GM18870 (cell line): ENCODE data around the gene SNRPD3.
"Not testable (repeated sequence)": the region's sequence is repeated elsewhere in the genome, so short reads cannot be mapped to it uniquely, and the experiment has no call there.

ENCODE experiments used
- ATAC-seq: cut with Tn5 transposase; IDR thresholded peaks from one replicate; pipeline ENCODE4 v1.9.1; 2021; ENCODE audit warnings: moderate library complexity; ENCODE audit not compliant: unreplicated experiment

Gene SNRPD3

GRCh38 chr22:24590596-24591173 is 34.9 kb downstream of the SNRPD3 start:
- no peak for ATAC-seq

GRCh38 chr22:24591286-24591830 is 35.6 kb downstream of the SNRPD3 start:
- no peak for ATAC-seq

GRCh38 chr22:24592058-24592850 is 36.5 kb downstream of the SNRPD3 start:
- no peak for ATAC-seq

- no peak for ATAC-seq
These were observed 37.2 kb downstream of the SNRPD3 start, which contains the start of gene LRRC75B for GRCh38 chr22:24592851-24593558. Gene LRRC75B (minus strand): TSS chr22:24593073. CDS start chr22:24593039, 34 bp downstream.

- ATAC-seq: not testable (repeated sequence)
These were observed 37.7 kb downstream of the SNRPD3 start for GRCh38 chr22:24593559-24593835.

- no peak for ATAC-seq
These were observed 38.2 kb downstream of the SNRPD3 start for GRCh38 chr22:24593836-24594568.

GRCh38 chr22:24594569-24595120 is 38.8 kb downstream of the SNRPD3 start:
- ATAC-seq: no peak

GRCh38 chr22:24595228-24595627 is 39.4 kb downstream of the SNRPD3 start:
- ATAC-seq: no peak

- no peak for ATAC-seq
These were observed 40.1 kb downstream of the SNRPD3 start for GRCh38 chr22:24595863-24596262.

GRCh38 chr22:24597076-24597475 is 41.3 kb downstream of the SNRPD3 start:
- ATAC-seq: not testable (repeated sequence)

GRCh38 chr22:24599514-24599913 is 43.7 kb downstream of the SNRPD3 start:
- ATAC-seq: no peak

- ATAC-seq: not testable (repeated sequence)
These were observed 44.3 kb downstream of the SNRPD3 start for GRCh38 chr22:24599958-24600715.

- no peak for ATAC-seq
These were observed 45.7 kb downstream of the SNRPD3 start for GRCh38 chr22:24601217-24602104.

- not testable (repeated sequence) for ATAC-seq
These were observed 46.4 kb downstream of the SNRPD3 start for GRCh38 chr22:24602105-24602749.

GRCh38 chr22:24602847-24603769 is 47.3 kb downstream of the SNRPD3 start, which contains the start of gene GGT1:
Gene GGT1 (plus strand): TSS chr22:24603193. CDS start chr22:24611082, 7,889 bp downstream.
- ATAC-seq: not testable (repeated sequence)

- ATAC-seq: not testable (repeated sequence)
These were observed 48.2 kb downstream of the SNRPD3 start for GRCh38 chr22:24603770-24604629.
